Vagina (tissue), 2 donors: ENCODE measurements around the gene ZMYM2. TPM values are rescaled to one million over a fixed set of nuclear protein-coding genes. Genes with fewer than 3 reads are reported as not detected.
"Not testable (repeated sequence)": the region's sequence is repeated elsewhere in the genome, so short reads cannot be mapped to it uniquely, and the experiment has no call there.

Experiments used
- DNase-seq, 2 donors: peaks; one replicate each; pipeline ENCODE4 v3.0.0-alpha.2; 2017; ENCODE audit errors: extremely low spot score in 2 of 2
- H3K27ac ChIP-seq: fragments of 200-600 bp; sonication (generic); one replicate; pipeline ENCODE4 v1.5.1; 2019
- H3K27me3 ChIP-seq: fragments of 200-600 bp; sonication (generic); one replicate; pipeline ENCODE4 v1.5.1; 2019
- H3K36me3 ChIP-seq, 2 donors: fragments of 200-600 bp; sonication (generic); one replicate each; pipeline ENCODE4 v1.5.1; 2017 to 2019
- H3K4me1 ChIP-seq: fragments of 200-600 bp; sonication (generic); one replicate; pipeline ENCODE4 v1.5.1; 2019
- H3K4me3 ChIP-seq, 2 donors: fragments of 200-600 bp; sonication (generic); 1 replicate in 1 of 2; 2 replicates in 1 of 2; pipeline ENCODE4 v1.5.1; 2016 to 2019
- H3K9me3 ChIP-seq: fragments of 200-600 bp; sonication (generic); one replicate; pipeline ENCODE4 v1.5.1; 2019
- CTCF ChIP-seq, 3 experiments: fragments of 450-650 bp in 2 of 3; fragments of 200-600 bp in 1 of 3; sonication (generic) in 1 of 3; IDR thresholded peaks; one replicate each; pipeline ENCODE4 v1.5.1; 2017 to 2019; ENCODE audit warnings: antibody characterized with exemption in 3 of 3, mild to moderate bottlenecking in 2 of 3, moderate library complexity in 2 of 3
- POLR2A ChIP-seq, 2 donors: fragments of 450-650 bp; IDR thresholded peaks; one replicate each; pipeline ENCODE4 v1.6.1; 2017; ENCODE audit warnings: antibody characterized with exemption in 2 of 2, mild to moderate bottlenecking in 2 of 2, moderate library complexity in 2 of 2
- POLR2AphosphoS5 ChIP-seq, 2 donors: sonication (generic); formaldehyde crosslinking; IDR thresholded peaks; one replicate each; pipeline ENCODE4 v1.9.0; 2017; ENCODE audit warnings: antibody characterized with exemption in 2 of 2, mild to moderate bottlenecking in 2 of 2, low read depth in 1 of 2; ENCODE audit not compliant: insufficient read depth in 1 of 2
- intact Hi-C: fragments of 100-400 bp; cut with DNase I; formaldehyde crosslinking; loops from one replicate; pipeline ENCODE4 v1.15.1; 2023
- total RNA-seq: library from RNA; depleted of rRNA; stranded (reverse); fragments of >200 nt; gene quantifications from one replicate; pipeline ENCODE4 v1.2.3, GENCODE V29; 2016

ZMYM2 gene
- total RNA-seq, 1 donor from 2014 or later, result 80.8 TPM

DNA sequence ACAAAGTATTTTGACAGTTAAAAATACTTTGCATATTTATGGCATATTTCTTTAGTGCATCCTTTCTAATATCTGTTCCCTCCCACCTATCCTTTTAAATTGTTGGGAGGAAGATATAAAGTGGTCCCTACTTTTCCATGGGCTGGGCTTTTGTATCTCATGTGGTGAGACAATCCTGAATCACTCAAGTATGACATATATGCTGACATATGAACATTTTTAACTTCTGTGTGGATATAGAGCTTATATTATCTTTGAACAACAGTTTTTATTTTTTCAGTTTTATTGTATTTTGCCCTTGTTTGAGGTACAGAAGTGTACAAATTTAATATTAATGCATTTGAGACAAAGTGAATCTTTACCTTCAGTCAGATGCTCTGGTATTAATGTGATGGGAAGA is 3.4 kb downstream of the ZMYM2 start:
- Histone ChIP-seq H3K4me1 (peaks cover 42% of the 10 kb centered on the region), H3K27ac (no peak overlapping the region), H3K4me3 (no peak overlapping the region), H3K9me3 (no peaks in the 10 kb centered on the region), H3K27me3 (no peaks in the 10 kb centered on the region), H3K36me3 (peaks cover 0 to 13% of the 10 kb centered on the region in 2 donors)
- no peak for TF ChIP-seq POLR2A (IDR thresholded peaks at IDR 0.05)
- TF ChIP-seq CTCF (IDR thresholded peaks at IDR 0.05), result no peak
- TF ChIP-seq POLR2AphosphoS5 (IDR thresholded peaks at IDR 0.05; ENCODE audit: insufficient read depth in 1 of 2, low read depth in 1 of 2), result no peak
- intact Hi-C loops, result no loop called here
- DNase-seq, result no peak

DNA sequence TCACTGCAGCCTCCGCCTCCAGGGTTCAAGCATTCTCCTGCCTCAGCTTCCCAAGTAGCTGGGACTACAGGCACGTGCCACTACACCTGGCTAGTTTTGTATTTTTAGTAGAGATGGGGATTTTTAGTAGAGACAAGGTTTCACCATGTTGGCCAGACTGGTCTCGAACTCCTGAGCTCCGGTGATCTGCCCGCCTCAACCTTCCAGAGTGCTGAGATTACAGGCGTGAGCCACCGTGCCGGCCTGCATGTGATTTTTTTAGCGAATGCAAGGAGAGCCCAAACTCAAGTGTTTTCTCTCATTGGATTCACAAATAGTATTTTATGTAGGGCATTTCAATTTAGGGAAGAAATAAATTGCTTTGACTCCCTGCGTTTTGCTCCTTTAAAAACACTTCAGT is 4.4 kb downstream of the ZMYM2 start:
- Histone ChIP-seq H3K36me3 (peaks cover 0 to 19% of the 10 kb centered on the region in 2 donors), H3K4me3 (no peak overlapping the region), H3K27ac (no peak overlapping the region), H3K27me3 (no peaks in the 10 kb centered on the region), H3K9me3 (no peaks in the 10 kb centered on the region), H3K4me1 (peaks cover 42% of the 10 kb centered on the region)
- intact Hi-C loops, result no loop called here
- TF ChIP-seq POLR2AphosphoS5 (IDR thresholded peaks at IDR 0.05; ENCODE audit: insufficient read depth in 1 of 2, low read depth in 1 of 2) (no peak), CTCF (IDR thresholded peaks at IDR 0.05) (no peak), POLR2A (IDR thresholded peaks at IDR 0.05) (no peak)
- no peak for DNase-seq

- Histone ChIP-seq H3K27me3 (no peaks in the 10 kb centered on the region), H3K36me3 (peaks cover 0 to 22% of the 10 kb centered on the region in 2 donors), H3K4me3 (no peak overlapping the region), H3K27ac (no peak overlapping the region), H3K9me3 (no peaks in the 10 kb centered on the region), H3K4me1 (peaks cover 11% of the 10 kb centered on the region)
- DNase-seq, result no peak
- no peak for TF ChIP-seq POLR2AphosphoS5 (IDR thresholded peaks at IDR 0.05; ENCODE audit: insufficient read depth in 1 of 2, low read depth in 1 of 2)
- TF ChIP-seq POLR2A (IDR thresholded peaks at IDR 0.05), result no peak
- no peak for TF ChIP-seq CTCF (IDR thresholded peaks at IDR 0.05)
- intact Hi-C loops, result no loop called here
These were observed 9.1 kb downstream of the ZMYM2 start for GRCh38 chr13:19967621-19968020.

DNA sequence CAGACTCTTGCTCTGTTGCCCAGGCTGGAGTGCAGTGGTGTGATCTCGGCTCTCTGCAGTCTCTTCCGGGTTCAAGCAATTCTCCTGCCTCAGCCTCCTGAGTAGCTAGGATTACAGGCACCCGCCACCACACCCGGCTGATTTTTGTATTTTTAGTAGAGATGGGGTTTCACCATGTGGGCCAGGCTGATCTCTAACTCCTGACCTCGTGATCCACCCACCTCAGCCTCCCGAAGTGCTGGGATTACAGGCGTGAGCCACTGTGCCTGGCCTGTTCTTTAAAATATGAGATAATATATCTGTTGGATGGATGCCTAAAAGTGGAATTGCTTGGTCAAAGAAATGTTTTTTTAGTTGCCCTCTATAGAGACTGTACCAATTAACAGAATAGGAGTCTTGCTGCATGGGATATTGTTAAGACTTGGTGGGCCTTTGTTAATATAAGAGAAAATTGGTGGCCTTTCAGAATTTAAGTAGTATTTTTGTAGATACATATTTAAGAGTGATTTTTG is 16.0 kb downstream of the ZMYM2 start:
- DNase-seq, H3K27ac ChIP-seq, intact Hi-C loops, H3K4me1 ChIP-seq, H3K27me3 ChIP-seq, H3K4me3 ChIP-seq, H3K9me3 ChIP-seq: not testable (repeated sequence)
- peaks cover 0 to 21% of the 10 kb centered on the region in 2 donors for H3K36me3 ChIP-seq

DNA sequence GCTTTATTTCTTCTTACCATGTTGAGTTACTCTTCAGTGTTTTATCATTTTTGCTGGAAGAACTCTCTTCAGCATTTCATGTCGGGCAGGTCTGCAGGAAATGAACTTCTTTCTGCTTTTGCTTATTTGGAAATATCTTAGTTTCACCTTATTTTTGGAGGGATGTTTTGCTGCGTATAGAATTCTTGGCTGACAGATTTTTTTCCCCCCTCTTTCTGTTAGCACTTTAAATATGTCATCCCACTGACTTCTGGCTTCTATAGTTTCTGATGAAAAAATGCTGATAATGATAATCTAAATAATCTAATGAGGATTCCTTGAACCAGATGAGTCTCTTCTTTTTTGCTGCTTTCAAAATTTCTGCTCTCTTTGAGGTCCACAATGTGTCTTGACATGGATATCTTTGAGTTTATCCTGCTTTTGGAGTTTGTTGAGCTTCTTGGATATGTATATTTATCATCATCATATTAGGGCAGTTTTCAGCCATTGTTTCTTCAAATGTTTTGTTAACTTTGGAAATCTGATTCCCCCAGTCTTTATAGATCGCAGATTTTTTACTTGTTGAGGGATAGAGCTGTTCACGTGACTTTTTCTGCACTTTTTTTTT is 20.4 kb downstream of the ZMYM2 start:
- intact Hi-C loops, result no loop called here
- DNase-seq, result no peak
- H3K27ac ChIP-seq, result no peak overlapping the region
- H3K4me1 ChIP-seq, result no peaks in the 10 kb centered on the region
- peaks cover 5% of the 10 kb centered on the region for H3K9me3 ChIP-seq
- H3K36me3 ChIP-seq, result peaks cover 0 to 28% of the 10 kb centered on the region in 2 donors
- TF ChIP-seq POLR2A (IDR thresholded peaks at IDR 0.05) (no peak), CTCF (IDR thresholded peaks at IDR 0.05) (no peak)
- H3K27me3 ChIP-seq, result no peaks in the 10 kb centered on the region
- no peak overlapping the region for H3K4me3 ChIP-seq
